Hepatocyte (in vitro differentiated cells): Measurements from ENCODE around the gene GRIK1.

Experiments
- EZH2phosphoT487 ChIP-seq: fragments of 200-600 bp; sonication (generic); IDR thresholded peaks from one replicate; pipeline ENCODE4 v1.6.1; 2018; ENCODE audit warnings: antibody characterized with exemption, mild to moderate bottlenecking, low read depth, moderate library complexity; ENCODE audit not compliant: unreplicated experiment, severe bottlenecking
- TF ChIP-seq, protein P1 (sequence below): fragments of 200-600 bp; sonication (generic); IDR thresholded peaks from 2 replicates; pipeline ENCODE4 v1.5.1; 2016; ENCODE audit warnings: antibody characterized with exemption, mild to moderate bottlenecking; ENCODE audit not compliant: poor library complexity

DNA sequence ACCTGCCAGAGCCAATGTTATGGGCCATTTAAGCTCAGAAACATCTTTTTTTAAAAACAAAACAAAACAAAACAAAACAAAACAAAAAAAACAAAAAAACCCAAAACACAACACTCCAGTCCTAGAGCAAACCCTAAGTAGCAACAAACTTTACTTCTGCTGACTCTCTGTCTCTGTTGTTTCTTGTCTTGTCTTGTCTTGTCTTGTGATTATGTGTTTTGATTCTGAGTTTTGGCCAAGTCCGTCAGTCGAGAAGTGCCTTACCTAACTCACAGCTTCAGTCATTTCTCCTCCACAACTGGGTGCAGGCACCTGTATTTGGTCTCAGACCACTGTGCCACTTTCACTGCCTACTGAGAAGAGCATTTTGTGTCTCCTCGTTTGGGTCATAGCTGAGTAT lies 333.2 kb downstream of the GRIK1 start:
- TF ChIP-seq, protein P1, sequence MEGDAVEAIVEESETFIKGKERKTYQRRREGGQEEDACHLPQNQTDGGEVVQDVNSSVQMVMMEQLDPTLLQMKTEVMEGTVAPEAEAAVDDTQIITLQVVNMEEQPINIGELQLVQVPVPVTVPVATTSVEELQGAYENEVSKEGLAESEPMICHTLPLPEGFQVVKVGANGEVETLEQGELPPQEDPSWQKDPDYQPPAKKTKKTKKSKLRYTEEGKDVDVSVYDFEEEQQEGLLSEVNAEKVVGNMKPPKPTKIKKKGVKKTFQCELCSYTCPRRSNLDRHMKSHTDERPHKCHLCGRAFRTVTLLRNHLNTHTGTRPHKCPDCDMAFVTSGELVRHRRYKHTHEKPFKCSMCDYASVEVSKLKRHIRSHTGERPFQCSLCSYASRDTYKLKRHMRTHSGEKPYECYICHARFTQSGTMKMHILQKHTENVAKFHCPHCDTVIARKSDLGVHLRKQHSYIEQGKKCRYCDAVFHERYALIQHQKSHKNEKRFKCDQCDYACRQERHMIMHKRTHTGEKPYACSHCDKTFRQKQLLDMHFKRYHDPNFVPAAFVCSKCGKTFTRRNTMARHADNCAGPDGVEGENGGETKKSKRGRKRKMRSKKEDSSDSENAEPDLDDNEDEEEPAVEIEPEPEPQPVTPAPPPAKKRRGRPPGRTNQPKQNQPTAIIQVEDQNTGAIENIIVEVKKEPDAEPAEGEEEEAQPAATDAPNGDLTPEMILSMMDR, result no peak
- TF ChIP-seq EZH2phosphoT487, result no peak
